Measurements from ENCODE around the gene TNFAIP3.

The TNFAIP3 gene

GRCh38 chr6:137846274-137846673, 20.8 kb upstream of the TNFAIP3 start:
- no peak for DNase-seq

DNA sequence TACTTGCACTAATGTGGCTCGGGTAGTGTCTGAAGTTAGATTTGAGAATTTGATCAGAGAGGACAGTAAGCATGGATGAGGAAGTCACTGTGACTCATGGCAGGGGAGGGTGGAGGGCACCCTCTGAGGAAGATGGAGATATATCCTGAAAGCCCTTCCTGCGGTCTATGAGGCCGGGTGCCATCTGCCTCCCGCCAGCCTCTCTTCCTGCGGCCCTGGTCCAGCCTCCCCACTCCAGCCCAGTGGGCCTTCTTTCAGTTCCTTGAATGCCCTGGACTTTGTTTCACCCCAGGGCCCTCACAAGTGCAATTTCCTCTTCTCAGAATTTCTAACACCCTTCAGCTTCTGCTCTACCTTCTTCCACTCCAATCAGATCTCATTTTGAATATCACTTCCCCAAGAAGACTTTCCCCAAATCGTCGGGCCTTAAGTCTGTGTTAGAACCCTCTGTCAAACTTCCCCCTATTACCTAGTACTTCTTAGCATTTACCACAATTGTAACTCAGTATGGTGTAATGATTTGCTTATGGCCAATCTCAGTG, 20.2 kb upstream of the TNFAIP3 start:
- no peak for DNase-seq

GRCh38 chr6:137847748-137848147, 19.3 kb upstream of the TNFAIP3 start:
- no peak for DNase-seq

DNA sequence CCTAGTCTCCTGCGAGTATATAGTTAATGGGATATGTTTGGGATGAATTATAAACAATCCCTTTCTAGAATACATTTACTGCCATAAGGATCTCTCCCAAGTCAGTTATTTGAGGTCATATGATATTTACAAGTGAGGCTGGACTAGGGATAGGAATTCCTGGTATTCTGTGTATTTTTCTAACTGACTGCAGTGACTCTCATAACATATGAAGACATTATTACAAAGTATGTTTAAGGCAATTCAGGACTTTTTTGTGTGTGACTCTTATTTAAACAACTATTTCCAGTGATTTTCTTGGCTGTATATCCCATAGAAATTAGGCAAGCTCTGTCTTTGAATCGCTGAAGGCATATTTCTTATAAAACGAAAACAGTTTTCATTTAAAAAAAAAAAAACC, 18.4 kb upstream of the TNFAIP3 start:
- DNase-seq: no peak

GRCh38 chr6:137849181-137849980, 17.7 kb upstream of the TNFAIP3 start:
- DNase-seq: no peak

DNA sequence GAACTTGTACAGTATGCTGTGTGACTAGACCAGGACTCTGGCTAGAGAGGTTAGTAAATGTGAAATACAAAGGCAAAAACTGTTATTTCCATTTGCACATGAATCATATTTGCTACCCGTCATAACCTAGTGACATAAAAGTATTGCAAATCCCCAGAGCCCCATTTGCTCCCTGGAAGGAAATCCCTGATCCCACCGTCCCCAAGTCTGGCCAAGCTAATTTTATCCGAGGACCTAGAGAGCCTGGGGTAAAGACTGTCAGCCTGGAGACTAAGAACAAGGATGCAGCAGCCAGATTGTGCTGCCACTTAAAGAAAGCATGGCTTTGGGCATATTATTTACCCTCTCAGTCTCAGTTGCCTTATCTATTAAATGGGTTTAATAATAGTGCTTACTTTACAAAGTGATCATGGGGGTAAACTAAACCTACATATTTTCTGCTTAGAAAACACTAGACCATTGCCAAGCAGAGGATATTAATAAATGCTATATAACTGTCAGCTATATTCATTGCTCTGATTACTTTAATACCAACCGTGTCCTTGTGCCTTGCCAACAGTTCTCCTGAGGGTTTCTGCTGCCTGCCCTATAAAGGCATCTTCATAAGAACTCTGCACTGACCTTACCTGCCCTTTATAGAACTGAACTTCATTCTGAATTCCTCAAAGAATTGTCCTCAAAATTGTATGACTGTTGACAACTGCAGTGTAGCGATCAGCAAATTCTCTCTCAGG, 16.9 kb upstream of the TNFAIP3 start:
- no peak for DNase-seq

DNA sequence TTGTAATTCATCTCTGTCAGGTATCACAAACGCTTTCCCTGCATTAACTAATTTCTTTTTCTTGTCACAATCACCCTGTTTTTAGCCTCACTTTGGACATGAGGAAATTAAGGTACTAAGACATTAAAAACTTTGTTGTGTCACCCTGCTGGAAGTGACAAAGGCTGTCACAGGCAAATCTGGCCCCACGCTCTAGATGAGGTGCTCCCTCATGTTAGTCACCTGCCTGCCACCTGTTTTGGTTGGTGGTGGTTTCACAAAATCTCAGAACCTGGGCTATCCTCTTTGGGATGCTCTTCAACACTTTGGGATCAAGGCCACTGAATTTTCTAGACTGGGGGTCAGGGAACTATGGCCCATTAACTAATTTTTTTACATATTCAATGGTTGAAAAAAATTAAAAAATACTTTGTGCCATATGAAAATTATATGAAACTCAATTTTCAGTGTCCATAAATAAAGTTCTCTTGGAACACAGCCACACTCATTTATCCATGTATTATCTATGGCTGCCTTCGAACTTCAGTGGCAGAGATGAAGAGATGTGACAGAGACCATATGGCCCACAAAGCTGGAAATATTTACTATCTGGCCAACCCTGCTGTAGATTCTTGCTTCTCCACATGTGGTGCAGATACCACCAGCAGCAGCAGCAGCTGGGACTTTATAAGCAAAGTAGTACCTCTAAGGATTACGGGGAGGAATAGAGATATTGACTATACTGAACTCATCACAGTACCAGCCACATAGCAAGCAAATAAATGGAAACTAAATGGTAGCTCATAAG, 16.1 kb upstream of the TNFAIP3 start:
- DNase-seq: no peak

- DNase-seq: no peak
Observed at GRCh38 chr6:137851669-137852068, 15.4 kb upstream of the TNFAIP3 start.

DNA sequence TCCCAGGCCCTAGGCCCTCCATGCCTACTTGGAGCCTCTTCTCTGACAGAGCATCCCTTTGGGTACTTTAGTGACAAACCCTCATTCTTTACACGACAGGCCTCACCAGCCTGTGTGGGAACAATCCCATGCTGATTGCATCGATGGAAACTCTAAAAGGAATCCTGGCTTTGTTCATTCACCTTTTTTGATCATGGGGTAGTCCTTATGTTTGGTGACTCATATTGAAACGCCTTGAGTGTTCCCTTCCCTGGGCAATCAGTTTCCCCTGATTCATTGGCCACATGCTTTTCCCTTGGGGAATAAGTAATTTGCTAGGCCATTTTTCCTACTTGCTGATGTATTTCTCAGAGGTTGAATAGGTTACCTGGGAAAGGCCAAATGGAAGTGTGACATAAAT, 14.7 kb upstream of the TNFAIP3 start:
- no peak for DNase-seq

- no peak for DNase-seq
Observed at GRCh38 chr6:137852811-137853210, 14.2 kb upstream of the TNFAIP3 start.

DNA sequence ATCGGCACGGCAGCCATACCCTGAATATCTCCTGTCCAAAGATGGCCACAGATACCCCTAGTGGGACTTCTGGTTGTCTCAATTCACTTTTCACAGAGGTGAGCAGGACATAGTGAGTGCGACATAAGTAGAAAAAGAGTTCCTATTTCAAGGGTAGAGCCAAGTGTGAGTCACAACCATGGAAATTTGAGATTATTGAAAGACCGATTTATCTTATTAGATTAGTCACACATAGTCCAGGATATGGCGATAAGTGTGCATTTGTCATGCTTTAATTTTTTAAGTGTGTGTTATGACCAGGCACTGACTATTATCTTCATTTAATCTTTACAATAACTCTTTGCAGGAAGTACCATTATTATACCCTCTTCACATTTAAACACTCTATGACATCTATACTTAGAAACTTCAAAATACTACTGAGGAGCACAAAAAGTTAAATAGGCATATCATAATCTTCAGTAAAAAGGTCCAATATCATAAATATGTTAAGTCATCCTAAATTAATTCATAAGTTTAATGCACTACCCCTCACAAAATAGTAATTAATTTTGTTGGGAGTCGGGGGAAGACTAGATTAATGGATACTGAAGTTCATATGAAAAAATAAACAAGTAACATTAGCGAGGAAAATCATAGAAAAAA, 13.4 kb upstream of the TNFAIP3 start:
- no peak for DNase-seq

- no peak for DNase-seq
Observed at GRCh38 chr6:137856138-137856898, 10.7 kb upstream of the TNFAIP3 start.

DNA sequence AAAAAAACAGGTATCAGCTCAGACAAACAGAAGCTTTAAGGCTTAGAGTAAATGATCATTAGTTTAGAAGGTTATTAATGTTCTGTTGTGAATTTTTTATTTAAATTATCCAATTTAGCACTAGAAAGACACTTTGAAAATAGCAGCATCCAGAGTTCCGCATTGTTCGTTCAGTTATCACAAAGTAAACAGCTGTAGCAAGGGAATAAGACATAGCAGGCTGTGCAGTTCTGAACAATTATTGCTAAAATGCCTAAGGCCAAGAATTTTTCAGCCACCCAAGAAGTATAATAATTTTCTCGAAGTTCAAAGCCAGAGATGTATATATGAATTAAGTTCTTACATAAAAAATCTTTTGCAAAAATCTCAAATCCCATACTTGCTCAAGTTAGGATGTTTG, 8.0 kb upstream of the TNFAIP3 start:
- no peak for DNase-seq

GRCh38 chr6:137860394-137861005, 6.6 kb upstream of the TNFAIP3 start:
- no peak for DNase-seq

DNA sequence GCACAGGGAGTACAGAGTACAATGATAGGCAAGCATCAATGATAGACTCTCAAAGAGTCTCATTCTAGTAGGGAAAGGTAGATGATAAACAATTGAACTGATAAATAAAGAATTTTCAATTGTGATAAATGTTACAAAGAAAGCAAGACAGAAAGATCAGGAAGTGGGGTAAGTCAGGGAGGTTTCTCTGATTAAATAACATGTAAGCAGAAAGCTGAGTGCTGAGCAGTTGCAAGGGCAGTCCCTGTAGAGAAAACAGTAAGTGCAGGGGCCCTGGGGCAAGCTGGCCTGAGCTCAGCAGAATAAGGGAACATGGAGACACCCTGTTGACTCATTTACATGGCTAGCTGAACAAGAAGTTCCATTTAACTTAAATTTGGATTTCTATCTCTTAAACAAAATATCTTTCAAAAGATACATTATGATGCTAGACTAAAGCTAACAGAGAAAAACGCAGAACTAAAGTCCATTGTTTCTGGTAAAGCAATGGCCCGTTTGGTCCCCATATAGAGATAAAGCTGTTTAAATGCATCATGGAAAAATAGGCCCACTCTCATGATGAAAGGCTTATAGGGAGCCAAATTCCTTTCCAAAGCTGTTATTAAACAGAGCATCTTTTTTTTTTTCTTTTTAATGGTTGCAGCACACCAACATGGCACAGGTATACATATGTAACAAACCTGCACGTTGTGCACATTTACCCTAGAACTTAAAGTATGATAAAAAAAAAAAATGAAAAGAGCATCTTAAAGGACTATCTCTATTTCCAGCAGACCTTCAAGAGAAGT, 5.3 kb upstream of the TNFAIP3 start:
- no peak for DNase-seq

GRCh38 chr6:137862419-137863090, 4.5 kb upstream of the TNFAIP3 start:
- DNase-seq: no peak

DNA sequence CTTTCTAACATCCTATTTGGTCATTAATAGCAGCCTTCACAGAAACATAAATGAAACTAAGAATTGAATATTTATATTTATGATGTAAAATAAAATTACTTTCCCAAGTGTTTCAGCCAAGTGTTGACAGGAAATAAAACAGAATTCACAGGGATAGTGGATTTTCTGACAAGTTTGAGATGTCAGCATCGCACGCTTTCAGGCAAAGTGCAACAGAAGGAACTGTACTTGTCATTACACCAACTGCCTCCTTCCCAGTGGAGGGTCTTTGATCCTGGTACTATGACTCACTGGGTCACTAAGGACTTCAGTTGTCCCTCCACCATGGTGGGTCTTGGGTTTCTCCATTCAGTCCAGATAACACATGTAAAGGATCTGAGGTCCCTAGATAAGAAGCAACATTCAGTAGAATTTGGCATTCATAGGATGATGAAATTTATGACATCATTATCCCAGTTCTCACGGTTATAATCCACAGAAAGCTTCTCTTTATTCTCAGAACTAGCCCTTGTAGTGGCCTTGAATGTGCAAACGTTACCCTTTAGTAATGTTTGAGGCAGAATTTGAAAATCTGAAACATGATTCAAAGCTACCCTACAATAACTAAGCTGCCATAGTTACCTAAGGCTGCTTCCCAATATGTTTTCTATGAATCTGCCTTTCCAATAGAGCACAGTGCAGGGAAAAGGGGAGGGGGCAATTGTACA, 3.8 kb upstream of the TNFAIP3 start:
- DNase-seq: no peak

DNA sequence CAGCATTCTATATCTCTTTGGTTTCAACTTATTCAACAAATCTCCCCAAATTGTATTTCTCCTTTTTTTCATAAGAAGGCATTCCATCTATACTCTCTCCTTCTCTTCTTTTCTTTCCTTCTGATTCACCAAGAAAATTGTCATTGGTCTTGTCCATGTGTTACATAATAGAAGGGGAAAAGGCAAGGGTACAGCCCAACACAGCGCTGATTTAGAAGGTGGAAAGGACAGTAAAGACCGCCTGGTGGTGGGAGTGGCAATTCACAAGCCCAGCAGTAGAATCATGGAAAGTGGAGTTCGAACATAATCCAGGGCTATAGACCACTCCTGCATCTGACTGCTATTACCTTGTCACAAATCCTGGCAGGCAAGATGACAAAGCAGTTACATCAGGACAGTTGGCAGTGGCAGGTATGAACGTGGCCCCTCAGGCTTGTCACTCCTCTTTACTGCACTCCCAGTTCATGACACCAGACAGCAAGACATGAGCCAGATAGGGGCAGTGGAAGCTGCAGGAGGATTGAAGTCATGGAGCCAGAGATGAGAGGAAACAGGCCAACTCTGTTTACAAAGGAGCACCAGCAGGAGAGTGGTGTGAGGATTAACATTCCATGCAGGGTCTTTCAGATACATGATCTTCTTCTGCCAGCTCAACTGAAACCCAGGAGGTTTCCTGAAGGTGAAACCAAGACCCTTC, 2.1 kb upstream of the TNFAIP3 start:
- DNase-seq: no peak

Measured in cortex of kidney (tissue), 1 donor.